GM12801 (cell line): Measurements from ENCODE around the gene FADS1.

ENCODE experiments used
- TF ChIP-seq, protein P1 (sequence below): IDR thresholded peaks from one replicate; pipeline ENCODE4 v1.5.1; 2011; ENCODE audit warnings: control low read depth; ENCODE audit not compliant: insufficient read length; ENCODE audit errors: extremely low read depth

Gene FADS1

GRCh38 chr11:61806785-61807184 lies 10.0 kb downstream of the FADS1 start:
- TF ChIP-seq, protein P1, sequence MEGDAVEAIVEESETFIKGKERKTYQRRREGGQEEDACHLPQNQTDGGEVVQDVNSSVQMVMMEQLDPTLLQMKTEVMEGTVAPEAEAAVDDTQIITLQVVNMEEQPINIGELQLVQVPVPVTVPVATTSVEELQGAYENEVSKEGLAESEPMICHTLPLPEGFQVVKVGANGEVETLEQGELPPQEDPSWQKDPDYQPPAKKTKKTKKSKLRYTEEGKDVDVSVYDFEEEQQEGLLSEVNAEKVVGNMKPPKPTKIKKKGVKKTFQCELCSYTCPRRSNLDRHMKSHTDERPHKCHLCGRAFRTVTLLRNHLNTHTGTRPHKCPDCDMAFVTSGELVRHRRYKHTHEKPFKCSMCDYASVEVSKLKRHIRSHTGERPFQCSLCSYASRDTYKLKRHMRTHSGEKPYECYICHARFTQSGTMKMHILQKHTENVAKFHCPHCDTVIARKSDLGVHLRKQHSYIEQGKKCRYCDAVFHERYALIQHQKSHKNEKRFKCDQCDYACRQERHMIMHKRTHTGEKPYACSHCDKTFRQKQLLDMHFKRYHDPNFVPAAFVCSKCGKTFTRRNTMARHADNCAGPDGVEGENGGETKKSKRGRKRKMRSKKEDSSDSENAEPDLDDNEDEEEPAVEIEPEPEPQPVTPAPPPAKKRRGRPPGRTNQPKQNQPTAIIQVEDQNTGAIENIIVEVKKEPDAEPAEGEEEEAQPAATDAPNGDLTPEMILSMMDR = no peak

- TF ChIP-seq, protein P1 = no peak
Observed at GRCh38 chr11:61805146-61805545, 11.7 kb downstream of the FADS1 start.

- TF ChIP-seq, protein P1 = no peak
Observed at GRCh38 chr11:61803889-61804647, 12.7 kb downstream of the FADS1 start.

DNA sequence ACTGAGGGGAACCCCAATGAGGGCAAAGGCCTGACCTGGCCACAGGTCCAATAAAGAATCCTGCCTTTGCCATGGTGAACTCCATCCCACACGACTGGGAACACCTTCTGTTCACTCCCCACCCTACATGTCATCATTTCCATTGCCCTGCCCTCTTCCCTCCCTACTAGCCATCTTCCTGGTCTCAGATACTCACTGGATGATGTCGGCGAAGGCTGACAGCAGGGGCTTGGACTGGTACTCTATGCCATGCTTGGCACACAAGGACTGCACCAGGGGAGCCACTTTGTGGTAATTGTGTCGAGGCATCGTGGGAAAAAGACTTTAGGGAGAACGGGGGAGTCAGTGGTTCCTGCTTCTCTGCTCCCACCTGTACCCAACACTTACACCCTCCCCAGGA lies 14.2 kb downstream of the FADS1 start:
- TF ChIP-seq, protein P1 = no peak

GRCh38 chr11:61800331-61801281 lies 16.2 kb downstream of the FADS1 start:
- TF ChIP-seq, protein P1 = no peak

GRCh38 chr11:61799665-61800284 lies 17.0 kb downstream of the FADS1 start:
- TF ChIP-seq, protein P1 = no peak
